ENCODE measurements around the gene RIMKLA. TPM values are rescaled to one million over a fixed set of nuclear protein-coding genes. Genes with fewer than 3 reads are reported as not detected.

Gene RIMKLA
- total RNA-seq, 2 experiments from 2014 or later = 0.44 to 0.99 TPM

GRCh38 chr1:42422737-42423136 lies 42.1 kb downstream of the RIMKLA start:
- H3K27me3 Mint-ChIP-seq = peaks cover 5% of the 10 kb centered on the region
- POLR2A ChIA-PET = no interaction called here
- CTCF ChIA-PET = interaction anchor here (0.9 to 1.1 kb wide), 2 partner anchors 14 to 55 kb away, joined by 3 read pairs; no protein-coding TSS in a partner anchor

GRCh38 chr1:42423681-42424080 lies 43.1 kb downstream of the RIMKLA start:
- Mint-ChIP-seq H3K4me1 (no peaks in the 10 kb centered on the region), H3K27me3 (peaks cover 5% of the 10 kb centered on the region), H3K4me3 (no peak overlapping the region), H3K36me3 (ENCODE audit: low read depth) (no peaks in the 10 kb centered on the region), H3K27ac (no peak overlapping the region), H3K9me3 (no peaks in the 10 kb centered on the region)
- DNase-seq = no peak
- CTCF ChIA-PET = interaction anchor here (0.5 to 1.4 kb wide), 2 partner anchors 10 to 64 kb away, joined by 4 to 5 read pairs; no protein-coding TSS in a partner anchor
- POLR2A ChIA-PET = no interaction called here

More at GRCh38 chr1:42422737-42423136, 42.1 kb downstream of the RIMKLA start:
- Mint-ChIP-seq H3K9me3 (no peaks in the 10 kb centered on the region), H3K27ac (no peak overlapping the region), H3K36me3 (ENCODE audit: low read depth) (no peaks in the 10 kb centered on the region), H3K4me1 (no peaks in the 10 kb centered on the region), H3K4me3 (no peak overlapping the region)
- no peak for DNase-seq

GRCh38 chr1:42424201-42424600 lies 43.6 kb downstream of the RIMKLA start:
- no peak overlapping the region for H3K4me3 Mint-ChIP-seq
- H3K27me3 Mint-ChIP-seq = peaks cover 5% of the 10 kb centered on the region
- DNase-seq = no peak
- no peaks in the 10 kb centered on the region for H3K36me3 Mint-ChIP-seq (ENCODE audit: low read depth)
- H3K4me1 Mint-ChIP-seq = no peaks in the 10 kb centered on the region
- ChIA-PET POLR2A (no interaction called here), CTCF (interaction anchor here (0.5 to 1.4 kb wide), 2 partner anchors 10 to 65 kb away, joined by 4 to 5 read pairs; no protein-coding TSS in a partner anchor)
- H3K9me3 Mint-ChIP-seq = no peaks in the 10 kb centered on the region
- no peak overlapping the region for H3K27ac Mint-ChIP-seq

- Mint-ChIP-seq H3K27me3 (no peaks in the 10 kb centered on the region), H3K4me3 (no peak overlapping the region), H3K4me1 (no peaks in the 10 kb centered on the region), H3K36me3 (ENCODE audit: low read depth) (no peaks in the 10 kb centered on the region), H3K9me3 (no peaks in the 10 kb centered on the region), H3K27ac (no peak overlapping the region)
- POLR2A ChIA-PET = no interaction called here
- no peak for DNase-seq
- CTCF ChIA-PET = interaction anchor here (0.9 to 1.0 kb wide), 2 partner anchors 9 to 14 kb away, joined by 3 to 5 read pairs; no protein-coding TSS in a partner anchor
Observed at GRCh38 chr1:42427240-42427639, 46.6 kb downstream of the RIMKLA start.

DNA sequence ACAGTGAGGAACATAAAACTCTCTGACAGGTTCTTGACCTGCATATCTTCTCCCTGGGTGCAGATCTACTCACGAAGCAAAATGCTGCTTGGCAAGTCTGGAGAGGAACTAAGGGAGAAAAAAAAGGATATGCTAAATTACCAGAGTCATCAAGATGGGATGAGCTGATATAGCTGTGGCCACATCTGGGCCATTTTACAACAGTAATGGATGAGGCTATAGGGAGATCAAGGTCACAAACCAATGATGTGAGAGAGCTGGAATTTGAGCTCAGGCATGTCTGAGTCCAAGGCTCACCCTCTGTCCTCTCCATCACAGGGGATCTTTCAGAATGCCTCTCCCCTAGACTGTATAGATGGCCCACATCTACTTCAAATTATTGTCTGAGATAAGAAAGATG lies 49.0 kb downstream of the RIMKLA start:
- H3K4me3 Mint-ChIP-seq = no peak overlapping the region
- ChIA-PET CTCF (interaction anchor here (1.3 kb wide), 1 partner anchor 25 kb away, joined by 3 read pairs; no protein-coding TSS in a partner anchor), POLR2A (no interaction called here)
- H3K27me3 Mint-ChIP-seq = no peaks in the 10 kb centered on the region
- no peaks in the 10 kb centered on the region for H3K4me1 Mint-ChIP-seq
- no peaks in the 10 kb centered on the region for H3K36me3 Mint-ChIP-seq (ENCODE audit: low read depth)
- H3K27ac Mint-ChIP-seq = no peak overlapping the region
- no peak for DNase-seq
- no peaks in the 10 kb centered on the region for H3K9me3 Mint-ChIP-seq

GRCh38 chr1:42430286-42431135 lies 49.9 kb downstream of the RIMKLA start:
- H3K36me3 Mint-ChIP-seq (ENCODE audit: low read depth) = no peaks in the 10 kb centered on the region
- no peaks in the 10 kb centered on the region for H3K9me3 Mint-ChIP-seq
- H3K27ac Mint-ChIP-seq = no peak overlapping the region
- CTCF ChIA-PET = interaction anchor here (1.3 kb wide), 1 partner anchor 24 kb away, joined by 3 read pairs; no protein-coding TSS in a partner anchor
- POLR2A ChIA-PET = no interaction called here
- no peaks in the 10 kb centered on the region for H3K27me3 Mint-ChIP-seq
- H3K4me1 Mint-ChIP-seq = no peaks in the 10 kb centered on the region
- no peak overlapping the region for H3K4me3 Mint-ChIP-seq
- no peak for DNase-seq

- DNase-seq = no peak
- Mint-ChIP-seq H3K4me3 (no peak overlapping the region), H3K36me3 (ENCODE audit: low read depth) (no peaks in the 10 kb centered on the region), H3K27ac (no peak overlapping the region), H3K9me3 (no peaks in the 10 kb centered on the region), H3K4me1 (no peaks in the 10 kb centered on the region), H3K27me3 (no peaks in the 10 kb centered on the region)
- CTCF ChIA-PET = interaction anchor here (0.6 kb wide), 1 partner anchor 10 kb away, joined by 3 read pairs; no protein-coding TSS in a partner anchor
- POLR2A ChIA-PET = no interaction called here
Observed at GRCh38 chr1:42431514-42431913, 50.9 kb downstream of the RIMKLA start.

GRCh38 chr1:42432714-42433113 lies 52.1 kb downstream of the RIMKLA start:
- Mint-ChIP-seq H3K27me3 (no peaks in the 10 kb centered on the region), H3K4me3 (no peak overlapping the region), H3K9me3 (no peaks in the 10 kb centered on the region), H3K36me3 (ENCODE audit: low read depth) (no peaks in the 10 kb centered on the region), H3K4me1 (no peaks in the 10 kb centered on the region), H3K27ac (no peak overlapping the region)
- POLR2A ChIA-PET = no interaction called here
- no peak for DNase-seq
- CTCF ChIA-PET = no interaction called here

DNA sequence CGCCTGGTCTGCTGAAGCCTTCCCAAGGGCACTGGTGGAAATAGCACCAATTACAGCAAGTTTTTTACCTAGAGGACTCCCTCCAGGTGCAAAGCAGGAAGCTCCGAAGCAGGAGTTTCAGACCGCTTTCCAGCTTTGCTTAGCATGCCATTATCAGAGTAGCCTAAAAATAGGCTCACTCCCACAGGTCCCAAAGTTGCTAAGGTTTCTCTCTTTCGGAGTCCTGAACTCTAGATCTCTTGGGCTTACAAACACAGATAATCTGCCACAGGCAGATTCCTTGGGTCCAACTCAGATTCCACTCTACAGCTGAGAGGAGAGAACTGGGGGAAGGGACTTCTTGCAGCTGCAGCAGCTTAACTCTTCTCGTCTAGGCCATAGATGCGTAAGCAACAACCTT lies 52.8 kb downstream of the RIMKLA start:
- Mint-ChIP-seq H3K4me3 (no peak overlapping the region), H3K4me1 (no peaks in the 10 kb centered on the region), H3K36me3 (ENCODE audit: low read depth) (no peaks in the 10 kb centered on the region), H3K27ac (no peak overlapping the region), H3K27me3 (no peaks in the 10 kb centered on the region), H3K9me3 (no peaks in the 10 kb centered on the region)
- ChIA-PET POLR2A (no interaction called here), CTCF (interaction anchor here (1.4 kb wide), 1 partner anchor 9 kb away, joined by 5 read pairs; no protein-coding TSS in a partner anchor)
- DNase-seq = no peak

GRCh38 chr1:42434340-42434739 lies 53.7 kb downstream of the RIMKLA start:
- Mint-ChIP-seq H3K9me3 (no peaks in the 10 kb centered on the region), H3K4me3 (no peak overlapping the region), H3K27me3 (no peaks in the 10 kb centered on the region), H3K27ac (no peak overlapping the region), H3K36me3 (ENCODE audit: low read depth) (no peaks in the 10 kb centered on the region), H3K4me1 (no peaks in the 10 kb centered on the region)
- no peak for DNase-seq
- ChIA-PET POLR2A (no interaction called here), CTCF (interaction anchor here (1.4 kb wide), 1 partner anchor 10 kb away, joined by 5 read pairs; no protein-coding TSS in a partner anchor)

DNA sequence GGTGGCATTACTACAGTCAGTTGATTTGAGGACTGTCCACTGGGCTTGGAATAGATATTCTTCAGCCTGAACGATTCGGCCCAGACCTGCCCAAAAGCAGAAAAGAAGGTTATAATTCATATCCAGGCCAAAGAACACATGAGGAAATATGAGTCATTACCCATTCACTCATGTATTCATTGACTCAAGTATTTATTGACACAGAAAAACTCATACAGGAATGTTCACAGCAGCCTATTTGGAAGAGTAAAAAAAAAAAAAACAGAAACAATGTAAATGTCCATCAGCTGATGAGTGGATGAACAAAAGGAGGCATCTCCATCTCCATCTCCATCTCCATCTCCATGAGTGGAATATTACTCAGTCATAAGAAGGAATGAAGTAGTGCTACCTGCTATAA lies 59.3 kb downstream of the RIMKLA start:
- Mint-ChIP-seq H3K27ac (no peak overlapping the region), H3K9me3 (no peaks in the 10 kb centered on the region), H3K4me1 (no peaks in the 10 kb centered on the region), H3K27me3 (no peaks in the 10 kb centered on the region), H3K4me3 (no peak overlapping the region), H3K36me3 (ENCODE audit: low read depth) (no peaks in the 10 kb centered on the region)
- no peak for DNase-seq
- ChIA-PET POLR2A (no interaction called here), CTCF (no interaction called here)

DNA sequence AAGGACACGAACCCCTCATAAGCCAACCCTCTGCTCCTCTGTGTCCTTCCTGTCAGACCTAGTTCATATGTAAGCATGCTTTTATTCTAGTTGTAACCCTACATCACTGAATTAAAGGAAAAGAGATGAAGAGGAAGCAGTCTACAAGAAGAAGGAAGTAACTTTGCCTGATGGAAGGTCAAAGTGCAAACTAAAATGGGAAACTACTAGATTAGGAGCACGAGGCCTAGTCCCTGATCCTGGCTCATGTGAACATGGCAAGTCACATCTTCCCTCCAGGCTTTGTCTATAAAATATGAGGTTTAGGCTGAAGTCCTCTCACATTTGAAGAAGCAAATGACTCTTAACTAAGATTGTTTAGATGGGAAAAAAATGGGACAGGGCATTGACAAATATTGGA lies 62.1 kb downstream of the RIMKLA start:
- no peaks in the 10 kb centered on the region for H3K9me3 Mint-ChIP-seq
- H3K27me3 Mint-ChIP-seq = no peaks in the 10 kb centered on the region
- DNase-seq = no peak
- no peaks in the 10 kb centered on the region for H3K4me1 Mint-ChIP-seq
- H3K27ac Mint-ChIP-seq = no peak overlapping the region
- ChIA-PET CTCF (no interaction called here), POLR2A (no interaction called here)
- H3K4me3 Mint-ChIP-seq = no peak overlapping the region
- H3K36me3 Mint-ChIP-seq (ENCODE audit: low read depth) = no peaks in the 10 kb centered on the region

DNA sequence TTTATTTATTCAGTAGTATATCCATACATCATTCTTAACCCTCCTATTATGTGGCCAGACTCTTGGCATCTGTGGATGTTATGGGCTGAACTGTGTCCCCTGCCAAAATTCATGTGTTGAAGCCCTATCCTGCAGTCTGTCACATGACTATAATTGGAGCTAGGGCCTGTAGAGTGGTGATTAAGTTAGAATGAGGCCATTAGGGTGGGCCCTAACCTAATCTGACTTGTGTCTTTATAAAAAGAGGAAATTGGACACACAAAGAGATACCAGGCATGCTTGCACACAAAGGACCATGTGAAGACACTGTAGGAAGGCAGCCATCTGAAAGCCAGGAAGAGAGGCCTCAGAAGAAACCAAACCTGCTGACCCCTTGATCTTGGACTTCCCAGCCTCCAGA lies 68.7 kb downstream of the RIMKLA start:
- Mint-ChIP-seq H3K27me3 (peaks cover 1% of the 10 kb centered on the region), H3K36me3 (ENCODE audit: low read depth) (no peaks in the 10 kb centered on the region), H3K27ac (no peak overlapping the region), H3K4me3 (no peak overlapping the region), H3K4me1 (peaks cover 7% of the 10 kb centered on the region), H3K9me3 (no peaks in the 10 kb centered on the region)
- DNase-seq = no peak
- CTCF ChIA-PET = no interaction called here
- POLR2A ChIA-PET = no interaction called here
